ENCODE data around the gene LINGO4.
"Not testable (repeated sequence)": the region's sequence is repeated elsewhere in the genome, so short reads cannot be mapped to it uniquely, and the experiment has no call there.

The LINGO4 gene

GRCh38 chr1:151783796-151784195, 21.4 kb downstream of the LINGO4 start:
- DNase-seq (ENCODE audit: low read depth in 2 of 2), result no peak

GRCh38 chr1:151782741-151783140, 22.5 kb downstream of the LINGO4 start:
- DNase-seq (ENCODE audit: low read depth in 2 of 2), result no peak

- DNase-seq (ENCODE audit: low read depth in 2 of 2), result not testable (repeated sequence)
Observed at GRCh38 chr1:151782026-151782425, 23.2 kb downstream of the LINGO4 start.

GRCh38 chr1:151780736-151781135, 24.5 kb downstream of the LINGO4 start:
- not testable (repeated sequence) for DNase-seq (ENCODE audit: low read depth in 2 of 2)

- no peak for DNase-seq (ENCODE audit: low read depth in 2 of 2)
Observed at GRCh38 chr1:151779852-151780251, 25.4 kb downstream of the LINGO4 start.

- DNase-seq (ENCODE audit: low read depth in 2 of 2), result no peak
Observed at GRCh38 chr1:151777317-151777716, 27.9 kb downstream of the LINGO4 start.

DNA sequence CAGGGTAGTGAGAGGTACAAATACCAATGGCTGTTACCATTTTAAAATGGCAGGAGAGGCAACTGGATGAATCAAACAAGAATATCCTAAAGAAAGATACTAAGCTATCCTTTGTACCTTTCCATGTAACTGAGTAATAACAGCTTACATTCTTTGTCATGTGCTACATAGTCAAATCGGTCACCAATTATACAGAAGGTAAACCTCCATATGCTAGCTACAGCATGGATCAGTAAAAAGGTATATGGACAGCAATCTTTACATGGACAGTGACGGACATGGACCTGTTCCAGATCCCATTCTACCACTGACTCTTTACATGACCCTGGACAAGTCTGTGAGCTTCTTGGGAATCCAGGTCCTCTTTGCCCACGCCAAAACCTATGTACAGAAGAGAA, 28.6 kb downstream of the LINGO4 start:
- DNase-seq (ENCODE audit: low read depth in 2 of 2), result no peak

DNA sequence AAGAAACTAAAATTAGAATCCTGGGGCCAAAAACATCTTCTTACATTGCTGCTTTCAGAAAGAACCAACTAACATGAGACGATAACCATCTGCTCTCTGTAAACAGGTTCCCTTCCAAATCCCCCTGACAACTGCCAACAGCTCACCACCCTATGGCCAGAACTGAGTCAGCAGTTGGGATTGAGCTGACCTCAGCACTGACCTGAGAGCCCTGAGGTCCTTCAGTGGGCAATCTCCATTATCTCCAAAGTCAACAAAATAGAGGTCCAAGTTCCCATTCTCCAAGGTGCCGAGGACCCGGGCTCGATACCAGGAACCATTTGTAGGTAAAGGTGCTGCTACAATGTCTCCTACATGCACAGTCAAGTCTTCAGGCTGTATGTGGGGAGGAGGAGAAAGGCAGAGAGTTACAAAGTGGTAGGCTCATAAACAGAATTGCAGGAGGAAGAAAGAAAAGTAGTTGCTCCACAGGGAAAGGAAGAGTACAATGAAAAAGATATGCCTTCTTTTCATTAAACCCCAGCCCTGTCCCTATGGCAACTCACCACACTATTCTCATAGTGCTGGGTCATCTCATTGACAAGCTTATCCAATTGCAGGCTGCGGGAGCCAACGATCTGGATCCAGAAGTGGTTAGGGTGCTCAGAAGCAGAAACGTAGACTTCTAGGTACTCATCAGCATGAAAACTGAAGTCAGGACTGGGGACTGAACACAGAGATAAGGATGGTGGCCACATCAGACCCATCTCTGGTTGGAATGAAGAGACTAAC, 29.1 kb downstream of the LINGO4 start:
- DNase-seq (ENCODE audit: low read depth in 2 of 2), result no peak

- no peak for DNase-seq (ENCODE audit: low read depth in 2 of 2)
Observed at GRCh38 chr1:151774256-151774922, 30.8 kb downstream of the LINGO4 start.

- no peak for DNase-seq (ENCODE audit: low read depth in 2 of 2)
Observed at GRCh38 chr1:151773702-151774101, 31.5 kb downstream of the LINGO4 start.

- not testable (repeated sequence) for DNase-seq (ENCODE audit: low read depth in 2 of 2)
Observed at GRCh38 chr1:151769270-151769669, 35.9 kb downstream of the LINGO4 start.

DNA sequence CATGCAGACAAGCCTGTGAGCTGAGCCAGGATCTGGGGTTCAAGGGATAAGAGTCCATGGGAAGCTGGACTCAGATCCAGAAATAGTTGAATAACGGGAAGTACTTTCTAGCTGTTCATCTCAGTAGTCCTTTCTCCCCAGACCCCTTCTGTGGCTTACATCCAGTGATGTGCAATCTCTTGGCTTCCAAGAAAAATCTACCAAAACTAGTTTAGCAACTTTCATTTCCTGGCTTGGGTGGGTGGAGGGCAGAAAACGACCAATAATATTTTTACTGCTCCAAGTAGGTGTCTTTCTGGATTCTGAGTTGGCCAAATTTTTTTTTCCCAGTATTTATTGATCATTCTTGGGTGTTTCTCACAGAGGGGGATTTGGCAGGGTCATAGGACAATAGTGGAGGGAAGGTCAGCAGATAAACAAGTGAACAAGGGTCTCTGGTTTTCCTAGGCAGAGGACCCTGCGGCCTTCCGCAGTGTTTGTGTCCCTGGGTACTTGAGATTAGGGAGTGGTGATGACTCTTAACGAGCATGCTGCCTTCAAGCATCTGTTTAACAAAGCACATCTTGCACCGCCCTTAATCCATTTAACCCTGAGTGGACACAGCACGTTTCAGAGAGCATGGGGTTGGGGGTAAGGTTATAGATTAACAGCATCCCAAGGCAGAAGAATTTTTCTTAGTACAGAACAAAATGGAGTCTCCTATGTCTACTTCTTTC, 36.7 kb downstream of the LINGO4 start:
- DNase-seq (ENCODE audit: low read depth in 2 of 2), result not testable (repeated sequence)

GRCh38 chr1:151763990-151764389, 41.2 kb downstream of the LINGO4 start:
- no peak for DNase-seq (ENCODE audit: low read depth in 2 of 2)

GRCh38 chr1:151762941-151763921, 42.0 kb downstream of the LINGO4 start, which contains the start of gene MRPL9:
Gene MRPL9, minus strand, starts transcription at chr1:151763496. Its CDS starts 17 bp downstream, at chr1:151763479.
- DNase-seq (ENCODE audit: low read depth in 2 of 2), result peak; percentile 81 to 84

- no peak for DNase-seq (ENCODE audit: low read depth in 2 of 2)
Observed at GRCh38 chr1:151760597-151761385, 44.4 kb downstream of the LINGO4 start.

DNA sequence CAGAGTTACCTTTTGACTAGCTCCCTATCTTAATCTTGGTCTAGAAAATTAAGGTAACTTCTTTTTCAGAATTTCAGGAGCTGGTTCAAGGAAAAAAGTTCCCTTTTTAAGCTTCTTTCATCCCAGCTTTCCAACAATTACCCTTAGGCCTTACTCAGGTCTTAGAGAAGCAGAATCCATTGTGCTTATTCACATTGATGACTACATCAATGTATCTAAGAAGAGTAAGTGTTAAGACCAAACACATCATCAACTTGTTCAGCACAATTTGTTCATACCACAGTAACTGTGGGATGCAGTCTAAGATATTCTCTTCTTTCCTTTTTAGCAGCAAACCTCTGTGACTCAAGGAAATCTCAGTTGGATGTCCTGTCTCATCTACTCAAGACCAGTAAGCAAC, 46.0 kb downstream of the LINGO4 start:
- no peak for DNase-seq (ENCODE audit: low read depth in 2 of 2)

GRCh38 chr1:151756291-151756690, 48.9 kb downstream of the LINGO4 start:
- no peak for DNase-seq (ENCODE audit: low read depth in 2 of 2)
